Smooth muscle cell (in vitro differentiated cells): ENCODE data around the gene PUS1. TPM values are rescaled to one million over a fixed set of nuclear protein-coding genes. Genes with fewer than 3 reads are reported as not detected.

Experiments used
- DNase-seq: peaks from one replicate; lab custom pipeline; 2025; ENCODE audit not compliant: unreplicated experiment; lab: John Stamatoyannopoulos, UW
- H2AFZ ChIP-seq: fragments of 200-600 bp; sonication (generic); 2 replicates; pipeline ENCODE4 v1.6.0; 2016; ENCODE audit warnings: antibody characterized with exemption, low read depth, mild to moderate bottlenecking
- H3F3A ChIP-seq: fragments of 200-600 bp; sonication (generic); 2 replicates; pipeline ENCODE4 v1.6.0; 2017; ENCODE audit warnings: antibody characterized with exemption, low read depth
- H3K27ac ChIP-seq: fragments of 200-600 bp; sonication (generic); 2 replicates; pipeline ENCODE4 v1.5.1; 2016; ENCODE audit warnings: low read depth, mild to moderate bottlenecking
- H3K27me3 ChIP-seq: fragments of 200-600 bp; sonication (generic); 2 replicates; pipeline ENCODE4 v1.6.1; 2016; ENCODE audit warnings: low read depth, mild to moderate bottlenecking
- H3K36me3 ChIP-seq: fragments of 200-600 bp; sonication (generic); 2 replicates; pipeline ENCODE4 v1.5.1; 2016; ENCODE audit warnings: low read depth
- H3K4me1 ChIP-seq: fragments of 200-600 bp; sonication (generic); 2 replicates; pipeline ENCODE4 v1.5.1; 2016; ENCODE audit warnings: low read depth
- H3K4me2 ChIP-seq: fragments of 200-600 bp; sonication (generic); 2 replicates; pipeline ENCODE4 v1.6.0; 2016; ENCODE audit warnings: mild to moderate bottlenecking
- H3K4me3 ChIP-seq: fragments of 200-600 bp; sonication (generic); 2 replicates; pipeline ENCODE4 v1.5.1; 2016; ENCODE audit warnings: mild to moderate bottlenecking
- H3K79me2 ChIP-seq: fragments of 200-600 bp; sonication (generic); 2 replicates; pipeline ENCODE4 v1.6.0; 2016; ENCODE audit warnings: low read depth, mild to moderate bottlenecking
- H3K9ac ChIP-seq: fragments of 200-600 bp; sonication (generic); 2 replicates; pipeline ENCODE4 v1.6.0; 2016; ENCODE audit warnings: low read depth
- H3K9me3 ChIP-seq: fragments of 200-600 bp; sonication (generic); replicated peaks from 2 replicates; pipeline ENCODE4 v1.5.1; 2016; ENCODE audit warnings: low read depth
- H4K20me1 ChIP-seq: fragments of 200-600 bp; sonication (generic); 2 replicates; pipeline ENCODE4 v1.6.0; 2016; ENCODE audit warnings: low read depth
- CTCF ChIP-seq: fragments of 200-600 bp; sonication (generic); IDR thresholded peaks from 2 replicates; pipeline ENCODE4 v1.5.1; 2017; ENCODE audit warnings: borderline replicate concordance, mild to moderate bottlenecking, antibody characterized with exemption; ENCODE audit not compliant: insufficient read depth, poor library complexity, severe bottlenecking
- WGBS: methylation state at CpG from one replicate; pipeline ENCODE4 v1.1.7; 2016; ENCODE audit warnings: low lambda C conversion rate; 5-methylcytosine and 5-hydroxymethylcytosine counted together
- polyA plus RNA-seq: library from polyadenylated mRNA; unstranded; fragments of >200 nt; fragmentation: Nextera tagmentation; extraction: Ambion mirVana; gene quantifications from 2 replicates; pipeline ENCODE4 v1.2.1, GENCODE V29; 2016
- total RNA-seq: library from RNA; depleted of rRNA; stranded (reverse); fragments of >200 nt; gene quantifications from 2 replicates; pipeline ENCODE4 v1.2.3, GENCODE V29; 2014

The PUS1 gene
- total and polyA plus RNA-seq, 2 experiments from 2014 or later: 6.6 to 22.2 TPM

GRCh38 chr12:131919051-131919347, 10.1 kb upstream of the PUS1 start:
- Histone ChIP-seq H2AFZ (no peak overlapping the region), H3K4me3 (no peak overlapping the region), H3K4me2 (no peak overlapping the region), H3K79me2 (no peaks in the 10 kb centered on the region), H3K4me1 (no peaks in the 10 kb centered on the region), H3K9ac (no peak overlapping the region), H4K20me1 (no peaks in the 10 kb centered on the region), H3K9me3 (no peaks in the 10 kb centered on the region), H3K36me3 (no peaks in the 10 kb centered on the region), H3F3A (no peaks in the 10 kb centered on the region), H3K27me3 (no peaks in the 10 kb centered on the region), H3K27ac (no peak overlapping the region)
- DNase-seq: no peak
- WGBS: 97% methylated on average over 14 of the region's 19 CpGs
- no peak for TF ChIP-seq CTCF

DNA sequence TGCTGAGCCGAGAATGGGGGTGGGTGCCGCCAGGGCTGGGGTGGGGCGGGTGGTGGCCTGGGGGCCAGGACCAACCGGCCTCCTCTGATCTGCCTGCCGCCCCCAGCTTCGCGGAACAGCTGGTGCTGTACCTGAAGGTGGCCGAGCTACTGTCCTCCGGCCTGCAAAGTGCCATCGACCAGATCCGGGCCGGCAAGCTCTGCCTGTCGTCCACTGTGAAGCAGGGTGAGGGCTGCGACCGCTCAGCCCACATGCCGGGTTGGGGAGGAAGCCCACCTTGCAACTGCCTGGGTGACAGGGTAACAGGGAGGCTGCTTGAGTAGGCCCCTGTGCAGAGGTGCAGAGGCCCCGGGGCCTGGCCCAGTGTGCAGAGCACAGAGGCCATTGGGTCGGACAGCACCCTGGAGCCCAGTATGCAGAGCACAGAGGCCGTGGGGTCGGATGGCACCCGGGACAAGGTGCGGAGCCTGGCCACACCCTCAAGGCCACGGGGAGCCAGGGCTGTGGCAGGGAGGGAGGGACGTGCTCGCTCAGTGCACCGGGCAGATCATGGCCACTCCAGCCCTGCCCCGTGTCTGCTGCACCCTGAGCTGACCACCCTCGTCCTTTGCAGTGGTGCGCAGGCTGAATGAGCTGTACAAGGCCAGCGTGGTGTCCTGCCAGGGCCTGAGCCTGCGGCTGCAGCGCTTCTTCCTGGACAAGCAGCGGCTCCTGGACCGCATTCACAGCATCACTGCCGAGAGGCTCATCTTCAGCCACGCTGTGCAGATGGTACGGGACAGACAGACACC, 9.5 kb upstream of the PUS1 start:
- no peak for TF ChIP-seq CTCF
- 96% methylated on average over 31 of the region's 37 CpGs for WGBS
- no peaks in the 10 kb centered on the region for H3F3A ChIP-seq

GRCh38 chr12:131920157-131920508, 8.9 kb upstream of the PUS1 start:
- Histone ChIP-seq H3K4me2 (no peak overlapping the region), H3F3A (no peaks in the 10 kb centered on the region), H3K9ac (no peak overlapping the region), H4K20me1 (no peaks in the 10 kb centered on the region), H3K27ac (no peak overlapping the region), H3K4me1 (no peaks in the 10 kb centered on the region), H3K79me2 (no peaks in the 10 kb centered on the region), H3K9me3 (no peaks in the 10 kb centered on the region), H3K36me3 (no peaks in the 10 kb centered on the region), H3K4me3 (no peak overlapping the region), H3K27me3 (no peaks in the 10 kb centered on the region), H2AFZ (no peak overlapping the region)
- 96% methylated on average over 14 of the region's 14 CpGs for WGBS
- no peak for DNase-seq
- TF ChIP-seq CTCF: no peak

More for the DNA sequence above, 9.5 kb upstream of the PUS1 start:
- Histone ChIP-seq H3K27ac (no peak overlapping the region), H3K4me3 (no peak overlapping the region), H3K4me2 (no peak overlapping the region), H3K27me3 (no peaks in the 10 kb centered on the region), H3K9ac (no peak overlapping the region), H3K4me1 (no peaks in the 10 kb centered on the region), H4K20me1 (no peaks in the 10 kb centered on the region), H3K9me3 (no peaks in the 10 kb centered on the region), H3K79me2 (no peaks in the 10 kb centered on the region), H2AFZ (no peak overlapping the region), H3K36me3 (no peaks in the 10 kb centered on the region)
- no peak for DNase-seq
